Fibroblast of the aortic adventitia (primary cell): ENCODE measurements around the gene RAB12. TPM values are rescaled to one million over a fixed set of nuclear protein-coding genes. Genes with fewer than 3 reads are reported as not detected.
"Not testable (repeated sequence)": the region's sequence is repeated elsewhere in the genome, so short reads cannot be mapped to it uniquely, and the experiment has no call there.

ENCODE experiments used
- DNase-seq: peaks from one replicate; pipeline ENCODE4 v3.0.0-alpha.2; 2010; ENCODE audit warnings: low read depth
- H3K4me3 ChIP-seq: 2 replicates; pipeline ENCODE4 v1.5.1; 2011; ENCODE audit warnings: low read depth, mild to moderate bottlenecking, control low read depth, low read length, moderate library complexity
- CTCF ChIP-seq: IDR thresholded peaks from 2 replicates; pipeline ENCODE4 v1.5.1; 2011; ENCODE audit warnings: mild to moderate bottlenecking, low read length, control low read depth, inconsistent platforms; ENCODE audit not compliant: insufficient read depth
- total RNA-seq: library from RNA; depleted of rRNA; stranded (reverse); fragments of >200 nt; gene quantifications from 2 replicates; pipeline ENCODE4 v1.2.3, GENCODE V29; 2012; ENCODE audit warnings: low replicate concordance

RAB12 gene
- total RNA-seq, result 64.9 and 67.4 TPM in 2 replicates

- peak; percentile 82 for DNase-seq
- peak; percentile 38 for TF ChIP-seq CTCF
- peak within 1 kb of the TSS; percentile 85 for H3K4me3 ChIP-seq
These were observed at the start of gene RAB12 for GRCh38 chr18:8608795-8609658. RAB12 (plus strand) TSS chr18:8609437; CDS start chr18:8609440, 3 bp downstream.

GRCh38 chr18:8559612-8560186, 49.5 kb upstream of the RAB12 start:
- TF ChIP-seq CTCF, result no peak
- no peak overlapping the region for H3K4me3 ChIP-seq
- no peak for DNase-seq

GRCh38 chr18:8561123-8561910, 47.9 kb upstream of the RAB12 start:
- no peak overlapping the region for H3K4me3 ChIP-seq
- no peak for DNase-seq
- TF ChIP-seq CTCF, result no peak

GRCh38 chr18:8562070-8562469, 47.2 kb upstream of the RAB12 start:
- TF ChIP-seq CTCF, result no peak
- no peak for DNase-seq
- no peak overlapping the region for H3K4me3 ChIP-seq

- TF ChIP-seq CTCF, result no peak
- H3K4me3 ChIP-seq, result no peak overlapping the region
These were observed 46.3 kb upstream of the RAB12 start for GRCh38 chr18:8562919-8563318.

GRCh38 chr18:8571399-8571798, 37.8 kb upstream of the RAB12 start:
- TF ChIP-seq CTCF, result no peak
- no peak overlapping the region for H3K4me3 ChIP-seq
- no peak for DNase-seq

More at GRCh38 chr18:8562919-8563318, 46.3 kb upstream of the RAB12 start:
- DNase-seq, result no peak

- DNase-seq, H3K4me3 ChIP-seq: not testable (repeated sequence)
These were observed 35.5 kb upstream of the RAB12 start for GRCh38 chr18:8573766-8574165.
